Measurements from ENCODE around the gene SNPH. TPM values are rescaled to one million over a fixed set of nuclear protein-coding genes. Genes with fewer than 3 reads are reported as not detected.

The SNPH gene
- total and polyA plus RNA-seq, 2 of the 4 experiments (the other 2 are of a cell fraction): 3.1 to 4.5 TPM

- Histone ChIP-seq H2BK15ac (ENCODE audit: low read depth, low read length) (peak overlapping the region; percentile 3; the same call in 2 of the 3 replicates), H3K23ac (ENCODE audit: low read depth, low read length) (no peak overlapping the region; the same call in 1 of the 2 replicates), H4K20me1 (ENCODE audit: insufficient read depth, low read length) (no peaks in the 10 kb centered on the region), H3K4ac (ENCODE audit: low read depth, low read length) (peak overlapping the region; percentile 39), H3K18ac (ENCODE audit: low read depth, low read length) (peak overlapping the region; percentile 59), H4K91ac (ENCODE audit: insufficient read depth, low read depth, low read length) (peak overlapping the region; percentile 57; the same call in 1 of the 2 replicates), H3K56ac (ENCODE audit: extremely low read depth, insufficient read depth, low read length) (no peak overlapping the region), H2BK20ac (ENCODE audit: low read depth, low read length) (peak overlapping the region; percentile 34; the same call in 1 of the 2 replicates), H3K9ac (ENCODE audit: low read depth, low read length) (no peak overlapping the region), H3K36me3 (ENCODE audit: control insufficient read depth, insufficient read depth, low read length) (no peaks in the 10 kb centered on the region), H3K27me3 (ENCODE audit: control insufficient read depth, insufficient read depth, low read length) (no peaks in the 10 kb centered on the region), H3K4me3 (ENCODE audit: insufficient read depth, low read depth, low read length) (no peak overlapping the region), H4K8ac (ENCODE audit: low read depth in 2 of 2, low read length in 2 of 2) (no peak overlapping the region; a peak in 1 of 4 replicates), H3K4me2 (ENCODE audit: low read depth, low read length) (no peak overlapping the region), H4K5ac (ENCODE audit: low read depth, low read length) (peak overlapping the region; percentile 40; the same call in 1 of the 2 replicates), H3K4me1 (ENCODE audit: control insufficient read depth, insufficient read depth, low read length) (peaks cover 24% of the 10 kb centered on the region), H2AK9ac (replicated peaks; ENCODE audit: low read depth, low read length, poor library complexity) (peak overlapping the region; percentile 43), H2AK5ac (ENCODE audit: low read depth, low read length) (peak overlapping the region; percentile 72), H2AFZ (replicated peaks; ENCODE audit: low read length, poor library complexity) (peak overlapping the region; percentile 43), H3K9me1 (ENCODE audit: insufficient read depth, low read length) (peaks cover 15% of the 10 kb centered on the region), H3K27ac (ENCODE audit: insufficient read depth, low read length) (peak overlapping the region; percentile 5; the same call in 1 of the 2 replicates), H3K79me1 (ENCODE audit: low read depth in 1 of 2, low read length in 2 of 2) (peaks cover 0 to 13% of the 10 kb centered on the region in 2 experiments; a peak in 2 of 4 replicates), H2BK5ac (ENCODE audit: low read depth, low read length, poor library complexity, severe bottlenecking) (peak overlapping the region; percentile 17), H3K9me3 (ENCODE audit: control insufficient read depth, insufficient read depth, low read length) (no peaks in the 10 kb centered on the region), H3K14ac (replicated peaks; ENCODE audit: low read depth, low read length) (peak overlapping the region; percentile 24; the same call in 1 of the 2 replicates), H2BK120ac (ENCODE audit: low read depth, low read length) (0 out of 2 replicates have a peak overlapping the region, but pooled peaks have one; percentile 22)
- dilution Hi-C loops (cut with HindIII; ENCODE audit: low sequenced_read_pairs, unreplicated experiment) (no loop called here), intact Hi-C loops (cut with micrococcal nuclease) (no loop called here), in situ Hi-C loops (cut with MboI; ENCODE audit: low sequenced_read_pairs) (no loop called here)
- WGBS, 2 experiments (ENCODE audit: extremely low coverage in 2 of 2, insufficient read length in 1 of 2): no CpG with 5 or more reads among the region's 4 CpGs
- POLR2A ChIA-PET (ENCODE audit: unreplicated experiment): no interaction called here
- CTCF ChIA-PET: interaction anchor here (1.6 kb wide), 1 partner anchor 118 kb away, joined by 5 read pairs; no protein-coding TSS in a partner anchor
- no TSS peak for BruUV-seq (replicated peaks)
- peak; percentile 15; the same call in 1 of the 2 replicates for TF ChIP-seq USF2 (IDR thresholded peaks at IDR 0.05; ENCODE audit: low read depth, low read length)
- no peak for TF ChIP-seq CHD1 (IDR thresholded peaks at IDR 0.05; ENCODE audit: low read depth, low read length)
- TF ChIP-seq RFX5 (IDR thresholded peaks at IDR 0.05; ENCODE audit: low read depth, low read length): no peak
- TF ChIP-seq RAD21 (IDR thresholded peaks at IDR 0.05; ENCODE audit: low read length): no peak
- peak; percentile 49 for TF ChIP-seq BHLHE40 (IDR thresholded peaks at IDR 0.05; ENCODE audit: low read depth, low read length)
- TF ChIP-seq FOS (IDR thresholded peaks at IDR 0.05; ENCODE audit: low read depth, low read length): 0 out of 2 replicates have a peak, but pooled peaks have one; percentile 18
- peak; percentile 30; the same call in 1 of the 2 replicates for TF ChIP-seq NFE2L2 (IDR thresholded peaks at IDR 0.05; ENCODE audit: low read depth, low read length)
- TF ChIP-seq CTCF (conservative IDR thresholded peaks at IDR 0.05; ENCODE audit: low read depth, low read length): no peak
- TF ChIP-seq SMC3 (IDR thresholded peaks at IDR 0.05; ENCODE audit: low read depth, low read length): no peak
- TF ChIP-seq POLR2A (IDR thresholded peaks at IDR 0.05; ENCODE audit: low read depth, low read length): no peak
- no peak for TF ChIP-seq ELK1 (IDR thresholded peaks at IDR 0.05; ENCODE audit: borderline replicate concordance, low read depth, low read length)
- no peak for TF ChIP-seq MAFK (IDR thresholded peaks at IDR 0.05; ENCODE audit: low read depth, low read length)
- TF ChIP-seq CEBPB (IDR thresholded peaks at IDR 0.05; ENCODE audit: low read depth, low read length): no peak
- no peak for TF ChIP-seq RCOR1 (IDR thresholded peaks at IDR 0.05; ENCODE audit: insufficient replicate concordance, low read length)
- TF ChIP-seq MAZ (IDR thresholded peaks at IDR 0.05; ENCODE audit: borderline replicate concordance, low read depth, low read length): no peak
- TF ChIP-seq MXI1 (IDR thresholded peaks at IDR 0.05; ENCODE audit: borderline replicate concordance, low read depth, low read length): no peak
- DNase-seq (peak; percentile 59), ATAC-seq (ENCODE audit: low read depth) (no peak)
Observed at GRCh38 chr20:1319051-1319450, 53.0 kb downstream of the SNPH start.

All from IMR-90 (cell line).